Epithelial cell of prostate (primary cell): Measurements from ENCODE around the gene AFAP1.

Source experiments
- DNase-seq: peaks from one replicate; pipeline ENCODE4 v3.0.0-alpha.2; 2011; ENCODE audit warnings: low read depth, low spot score
- H3K27ac ChIP-seq: fragments of 450-650 bp; 2 replicates; pipeline ENCODE4 v1.5.1; 2017; ENCODE audit warnings: mild to moderate bottlenecking

AFAP1 gene

GRCh38 chr4:7971159-7971631 lies 31.5 kb upstream of the AFAP1 start:
- no peak overlapping the region for H3K27ac ChIP-seq

GRCh38 chr4:7970361-7970946 lies 30.8 kb upstream of the AFAP1 start:
- peak overlapping the region; percentile 85 for H3K27ac ChIP-seq

More at GRCh38 chr4:7971159-7971631, 31.5 kb upstream of the AFAP1 start:
- no peak for DNase-seq

GRCh38 chr4:7968262-7968896 lies 28.7 kb upstream of the AFAP1 start:
- no peak overlapping the region for H3K27ac ChIP-seq
- no peak for DNase-seq

More at GRCh38 chr4:7970361-7970946, 30.8 kb upstream of the AFAP1 start:
- DNase-seq = no peak

- H3K27ac ChIP-seq = no peak overlapping the region
- no peak for DNase-seq
Observed at GRCh38 chr4:7967501-7968261, 28.0 kb upstream of the AFAP1 start.

GRCh38 chr4:7967063-7967440 lies 27.4 kb upstream of the AFAP1 start:
- DNase-seq = no peak
- H3K27ac ChIP-seq = no peak overlapping the region

- no peak for DNase-seq
- no peak overlapping the region for H3K27ac ChIP-seq
Observed at GRCh38 chr4:7966281-7967062, 26.8 kb upstream of the AFAP1 start.

- peak; percentile 73 for DNase-seq
- H3K27ac ChIP-seq = peak overlapping the region; percentile 55
Observed at GRCh38 chr4:7964890-7965662, 25.4 kb upstream of the AFAP1 start.

- H3K27ac ChIP-seq = peak overlapping the region; percentile 55
- no peak for DNase-seq
Observed at GRCh38 chr4:7964459-7964858, 24.8 kb upstream of the AFAP1 start.

- no peak for DNase-seq
- no peak overlapping the region for H3K27ac ChIP-seq
Observed at GRCh38 chr4:7963691-7964090, 24.0 kb upstream of the AFAP1 start.

- DNase-seq = no peak
- H3K27ac ChIP-seq = no peak overlapping the region
Observed at GRCh38 chr4:7962609-7963508, 23.2 kb upstream of the AFAP1 start.

- peak overlapping the region; percentile 61 for H3K27ac ChIP-seq
Observed at GRCh38 chr4:7960790-7961655, 21.4 kb upstream of the AFAP1 start.

GRCh38 chr4:7960017-7960789 lies 20.5 kb upstream of the AFAP1 start:
- peak; percentile 65 for DNase-seq
- peak overlapping the region; percentile 61 for H3K27ac ChIP-seq

More at GRCh38 chr4:7960790-7961655, 21.4 kb upstream of the AFAP1 start:
- DNase-seq = peak; percentile 93

- DNase-seq = no peak
- no peak overlapping the region for H3K27ac ChIP-seq
Observed at GRCh38 chr4:7959078-7959477, 19.4 kb upstream of the AFAP1 start.

GRCh38 chr4:7956934-7957656 lies 17.4 kb upstream of the AFAP1 start:
- DNase-seq = no peak
- no peak overlapping the region for H3K27ac ChIP-seq

GRCh38 chr4:7956270-7956808 lies 16.7 kb upstream of the AFAP1 start:
- DNase-seq = no peak
- H3K27ac ChIP-seq = no peak overlapping the region

- no peak overlapping the region for H3K27ac ChIP-seq
- DNase-seq = no peak
Observed at GRCh38 chr4:7955393-7955792, 15.7 kb upstream of the AFAP1 start.
